A549 (cell line): ENCODE measurements around the gene SETD2.
"Not testable (repeated sequence)": the region's sequence is repeated elsewhere in the genome, so short reads cannot be mapped to it uniquely, and the experiment has no call there.

Experiments
- CTCF ChIP-seq: fragments of >200 bp; sonication (Bioruptor Twin); formaldehyde crosslinking; IDR thresholded peaks from 3 replicates; pipeline ENCODE4 v1.5.1; 2016
- NFE2L2 ChIP-seq: fragments of 150-350 bp; conservative IDR thresholded peaks from 2 replicates; pipeline ENCODE4 v1.6.1; 2014; ENCODE audit warnings: low read length

DNA sequence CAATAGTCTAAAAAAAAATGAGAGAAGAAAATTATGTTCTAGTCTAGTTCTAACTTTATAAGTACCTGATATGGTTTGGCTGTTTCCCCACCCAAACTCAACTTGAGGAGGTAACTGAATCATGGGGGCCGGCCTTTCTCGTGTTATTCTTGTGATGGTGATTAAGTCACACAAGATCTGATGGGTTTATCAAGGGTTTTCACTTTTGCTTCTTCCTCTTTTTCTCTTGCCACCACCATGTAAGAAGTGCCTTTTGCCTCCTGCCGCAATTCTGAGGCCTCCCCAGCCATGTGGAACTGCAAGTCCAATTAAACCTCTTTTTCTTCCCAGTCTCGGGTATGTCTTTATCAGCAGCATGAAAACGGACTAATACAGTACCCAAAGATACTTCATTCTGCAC is 44.5 kb downstream of the SETD2 start:
- TF ChIP-seq NFE2L2, CTCF: not testable (repeated sequence)
